HPDE6-E6E7 (cell line): Measurements from ENCODE around the gene SLC15A3.
"Not testable (repeated sequence)": the region's sequence is repeated elsewhere in the genome, so short reads cannot be mapped to it uniquely, and the experiment has no call there.

Source experiments
- DNase-seq: peaks from one replicate; pipeline ENCODE4 v3.0.0; 2011; ENCODE audit warnings: missing footprints; ENCODE audit errors: extremely low spot score

Gene SLC15A3

GRCh38 chr11:60913793-60914632 is 38.0 kb downstream of the SLC15A3 start, which contains the start of gene TMEM109:
TMEM109 (plus strand) TSS chr11:60914158; CDS start chr11:60919694, 5,536 bp downstream.
- peak; percentile 88 for DNase-seq

- DNase-seq, result no peak
Observed at GRCh38 chr11:60912851-60913528, 39.0 kb downstream of the SLC15A3 start.

- DNase-seq, result no peak
Observed at GRCh38 chr11:60912223-60912850, 39.6 kb downstream of the SLC15A3 start.

GRCh38 chr11:60910711-60911380 is 41.1 kb downstream of the SLC15A3 start:
- DNase-seq, result no peak

- no peak for DNase-seq
Observed at GRCh38 chr11:60910281-60910687, 41.7 kb downstream of the SLC15A3 start.

GRCh38 chr11:60909680-60910280 is 42.2 kb downstream of the SLC15A3 start:
- DNase-seq, result not testable (repeated sequence)

GRCh38 chr11:60908803-60909202 is 43.2 kb downstream of the SLC15A3 start:
- no peak for DNase-seq

GRCh38 chr11:60906132-60906972 is 45.6 kb downstream of the SLC15A3 start, which contains the start of gene PRPF19:
PRPF19 (minus strand) TSS chr11:60906585; CDS start chr11:60906382, 203 bp downstream.
- peak; percentile 92 for DNase-seq

- peak; percentile 43 for DNase-seq
Observed at GRCh38 chr11:60905551-60906113, 46.3 kb downstream of the SLC15A3 start.

- DNase-seq, result no peak
Observed at GRCh38 chr11:60905047-60905446, 46.9 kb downstream of the SLC15A3 start.

- no peak for DNase-seq
Observed at GRCh38 chr11:60902625-60903024, 49.4 kb downstream of the SLC15A3 start.

- no peak for DNase-seq
Observed at GRCh38 chr11:60900673-60901404, 51.1 kb downstream of the SLC15A3 start.

GRCh38 chr11:60899977-60900376 is 52.0 kb downstream of the SLC15A3 start:
- DNase-seq, result no peak

- peak; percentile 44 for DNase-seq
Observed at GRCh38 chr11:60899046-60899936, 52.7 kb downstream of the SLC15A3 start.

- DNase-seq, result no peak
Observed at GRCh38 chr11:60897496-60897895, 54.5 kb downstream of the SLC15A3 start.

- DNase-seq, result no peak
Observed at GRCh38 chr11:60895687-60896086, 56.3 kb downstream of the SLC15A3 start.

- DNase-seq, result no peak
Observed at GRCh38 chr11:60891103-60891741, 60.8 kb downstream of the SLC15A3 start.

GRCh38 chr11:60890696-60891095 is 61.3 kb downstream of the SLC15A3 start:
- no peak for DNase-seq
